Pancreas (tissue), 10 donors: ENCODE measurements around the gene IGF1. TPM values are rescaled to one million over a fixed set of nuclear protein-coding genes. Genes with fewer than 3 reads are reported as not detected.

Experiments used
- ATAC-seq, 4 donors: fragments of 200-7000 bp; cut with Tn5 transposase; one replicate each; pipeline versions ENCODE4 v1.8.0 to v1.9.1; 2020; ENCODE audit warnings: mild to moderate bottlenecking in 4 of 4, moderate library complexity in 4 of 4
- DNase-seq, 6 donors: peaks; one replicate each; pipeline ENCODE4 v3.0.0-alpha.2; 2020
- FAIRE-seq: peaks from 2 replicates; lab custom pipeline; 2012; peaks lifted over from hg19 to GRCh38; lab: Jason Lieb, UNC
- H3K27ac ChIP-seq, 4 donors: fragments of 200-600 bp; sonication (generic); 1 replicate in 3 of 4; 2 replicates in 1 of 4; pipeline versions ENCODE4 v1.5.0 to v1.8.0; 2020
- H3K27me3 ChIP-seq, 4 donors: fragments of 200-600 bp; one replicate each; pipeline ENCODE4 v1.8.0; 2021
- H3K36me3 ChIP-seq, 3 donors: fragments of 200-600 bp; sonication (generic) in 1 of 3; one replicate each; pipeline versions ENCODE4 v1.5.0 to v1.8.0; 2020 to 2021
- H3K4me1 ChIP-seq, 3 donors: fragments of 200-600 bp; one replicate each; pipeline ENCODE4 v1.8.0; 2021
- H3K4me3 ChIP-seq, 4 donors: fragments of 200-600 bp; sonication (generic) in 2 of 4; one replicate each; pipeline versions ENCODE4 v1.5.0 to v1.8.0; 2020 to 2021
- H3K9me3 ChIP-seq, 4 donors: fragments of 200-600 bp; one replicate each; pipeline ENCODE4 v1.8.0; 2021
- WGBS, 2 donors: extraction: QIAGEN DNeasy Blood & Tissue Kit; methylation state at CpG; one replicate each; pipeline ENCODE4 v1.1.7; 2013; 5-methylcytosine and 5-hydroxymethylcytosine counted together
- intact Hi-C, 3 donors: fragments of 100-400 bp; cut with DNase I; formaldehyde crosslinking; loops; one replicate each; pipeline versions ENCODE4 v1.11.1 to v1.14.2; 2022
- polyA plus RNA-seq, 2 donors: library from polyadenylated mRNA; stranded (reverse); fragments of 200-250 nt; gene quantifications; one replicate each; pipeline ENCODE4 v1.2.3, GENCODE V29; 2013
- total RNA-seq, 6 donors: library from RNA; stranded (reverse); fragmentation: NEBNext Ultra II Directional in 4 of 6; extraction: Animal tissue kit (Norgen Biotek cat#: 25700) in 4 of 6; gene quantifications; one replicate each; pipeline versions ENCODE4 v1.2.1 to v1.2.4, GENCODE V29; 2021 to 2023
- TF ChIP-seq, protein P1 (sequence below), 4 donors: fragments of 200-600 bp; sonication (generic) in 3 of 4; IDR thresholded peaks; one replicate each; pipeline versions ENCODE4 v1.5.0 to v1.8.0; 2021; ENCODE audit warnings: antibody characterized with exemption in 4 of 4
- donor health status: healthy with polysubstance abuse.
- donor health status: DM: no; HTN: no; CAD: no; lungs with moderate emphysema.
- donor health status: DM: no; HTN: no; CAD: no.
- donor health status: control.
- donor health status: control.
- donor health status: Bipolar disorder and iron deficiency.
- donor health status: DM: yes; HTN: yes; CAD: no.
- donor health status: DM: no; HTN: no; CAD: no.
- donor health status: DM: no; HTN: no; CAD: no.
- donor health status: DM: yes; HTN: yes; CAD: no.

The IGF1 gene
- total and polyA plus RNA-seq, 8 donors: 1.5 to 23.8 (median 4.6) TPM

DNA sequence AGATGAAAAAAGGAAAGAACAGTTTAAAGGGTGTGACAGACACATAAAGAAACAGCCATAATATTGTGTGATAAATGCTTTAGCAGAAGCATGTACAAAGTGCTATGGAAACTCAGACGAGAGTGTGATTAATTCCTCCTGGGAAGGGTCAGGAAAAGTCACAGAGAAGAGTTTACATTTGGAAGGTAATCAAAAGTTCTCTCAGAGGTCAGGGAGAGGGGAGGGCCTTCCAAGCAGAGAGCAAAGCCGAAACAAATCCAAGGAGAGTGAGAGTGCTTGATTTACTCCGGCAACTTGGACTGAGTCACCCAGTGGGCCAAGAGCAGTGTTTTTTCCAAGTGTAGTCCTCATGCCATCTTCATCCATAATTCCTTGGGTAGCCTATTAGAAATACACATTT lies 108.3 kb downstream of the IGF1 start:
- intact Hi-C loops: no loop called here
- Histone ChIP-seq H3K4me1 (no peaks in the 10 kb centered on the region), H3K36me3 (no peaks in the 10 kb centered on the region), H3K27ac (no peak overlapping the region), H3K27me3 (no peaks in the 10 kb centered on the region), H3K9me3 (no peaks in the 10 kb centered on the region), H3K4me3 (no peak overlapping the region)
- TF ChIP-seq, protein P1, sequence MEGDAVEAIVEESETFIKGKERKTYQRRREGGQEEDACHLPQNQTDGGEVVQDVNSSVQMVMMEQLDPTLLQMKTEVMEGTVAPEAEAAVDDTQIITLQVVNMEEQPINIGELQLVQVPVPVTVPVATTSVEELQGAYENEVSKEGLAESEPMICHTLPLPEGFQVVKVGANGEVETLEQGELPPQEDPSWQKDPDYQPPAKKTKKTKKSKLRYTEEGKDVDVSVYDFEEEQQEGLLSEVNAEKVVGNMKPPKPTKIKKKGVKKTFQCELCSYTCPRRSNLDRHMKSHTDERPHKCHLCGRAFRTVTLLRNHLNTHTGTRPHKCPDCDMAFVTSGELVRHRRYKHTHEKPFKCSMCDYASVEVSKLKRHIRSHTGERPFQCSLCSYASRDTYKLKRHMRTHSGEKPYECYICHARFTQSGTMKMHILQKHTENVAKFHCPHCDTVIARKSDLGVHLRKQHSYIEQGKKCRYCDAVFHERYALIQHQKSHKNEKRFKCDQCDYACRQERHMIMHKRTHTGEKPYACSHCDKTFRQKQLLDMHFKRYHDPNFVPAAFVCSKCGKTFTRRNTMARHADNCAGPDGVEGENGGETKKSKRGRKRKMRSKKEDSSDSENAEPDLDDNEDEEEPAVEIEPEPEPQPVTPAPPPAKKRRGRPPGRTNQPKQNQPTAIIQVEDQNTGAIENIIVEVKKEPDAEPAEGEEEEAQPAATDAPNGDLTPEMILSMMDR (IDR thresholded peaks at IDR 0.05): no peak
- WGBS, 2 donors: 52% methylated on average over 3 of the region's 3 CpGs
- DNase-seq: no peak
- FAIRE-seq: no peak
- no peak for ATAC-seq

DNA sequence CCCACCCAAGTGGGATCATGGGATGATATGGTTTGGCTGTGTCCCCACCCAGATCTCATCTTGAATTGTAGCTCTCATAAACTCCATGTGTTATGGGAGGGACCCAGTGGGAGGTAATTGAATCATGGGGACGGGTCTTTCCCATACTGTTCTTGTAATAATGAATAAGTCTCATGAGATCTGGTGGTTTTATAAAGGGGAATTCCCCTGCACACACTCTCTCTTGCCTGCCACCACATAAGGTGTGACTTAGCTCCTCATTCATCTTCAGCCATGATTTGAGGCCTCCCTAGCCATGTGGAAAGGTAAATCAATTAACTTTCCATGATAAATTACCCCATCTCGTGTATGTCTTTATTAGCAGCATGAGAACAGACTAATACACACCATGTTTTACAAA lies 109.2 kb downstream of the IGF1 start:
- no peaks in the 10 kb centered on the region for H3K27me3 ChIP-seq
- no peaks in the 10 kb centered on the region for H3K36me3 ChIP-seq
- ATAC-seq (no peak), DNase-seq (no peak), FAIRE-seq (no peak)
- no peaks in the 10 kb centered on the region for H3K4me1 ChIP-seq
- H3K4me3 ChIP-seq: no peak overlapping the region
- TF ChIP-seq, protein P1 (IDR thresholded peaks at IDR 0.05): no peak
- WGBS, 2 donors: 54 to 58% methylated on average over 2 of the region's 2 CpGs
- no peak overlapping the region for H3K27ac ChIP-seq
- H3K9me3 ChIP-seq: no peaks in the 10 kb centered on the region
- intact Hi-C loops: no loop called here

DNA sequence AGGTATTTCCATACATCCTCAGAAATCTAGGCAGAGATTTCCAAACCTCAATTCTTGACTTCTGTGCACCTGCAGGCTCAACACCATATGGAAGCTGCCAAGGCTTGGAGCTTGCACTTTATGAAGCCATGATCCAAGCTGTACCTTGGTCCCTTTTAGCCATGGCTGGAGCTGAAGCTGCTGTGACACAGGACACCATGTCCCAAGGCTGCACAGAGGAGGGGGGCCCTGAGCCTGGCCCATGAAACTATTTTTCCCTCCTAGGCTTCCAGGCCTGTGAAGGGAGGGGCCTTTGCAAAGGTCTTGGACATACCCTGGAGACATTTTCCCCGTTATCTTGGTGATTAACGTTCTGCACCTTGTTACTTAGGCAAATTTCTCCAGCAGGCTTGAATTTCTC lies 110.5 kb downstream of the IGF1 start:
- intact Hi-C loops: no loop called here
- TF ChIP-seq, protein P1 (IDR thresholded peaks at IDR 0.05): no peak
- DNase-seq (no peak), ATAC-seq (no peak), FAIRE-seq (no peak)
- 52 to 56% methylated on average over 2 of the region's 2 CpGs for WGBS, 2 donors
- Histone ChIP-seq H3K4me1 (no peaks in the 10 kb centered on the region), H3K36me3 (no peaks in the 10 kb centered on the region), H3K27me3 (no peaks in the 10 kb centered on the region), H3K4me3 (no peak overlapping the region), H3K9me3 (no peaks in the 10 kb centered on the region), H3K27ac (no peak overlapping the region)

DNA sequence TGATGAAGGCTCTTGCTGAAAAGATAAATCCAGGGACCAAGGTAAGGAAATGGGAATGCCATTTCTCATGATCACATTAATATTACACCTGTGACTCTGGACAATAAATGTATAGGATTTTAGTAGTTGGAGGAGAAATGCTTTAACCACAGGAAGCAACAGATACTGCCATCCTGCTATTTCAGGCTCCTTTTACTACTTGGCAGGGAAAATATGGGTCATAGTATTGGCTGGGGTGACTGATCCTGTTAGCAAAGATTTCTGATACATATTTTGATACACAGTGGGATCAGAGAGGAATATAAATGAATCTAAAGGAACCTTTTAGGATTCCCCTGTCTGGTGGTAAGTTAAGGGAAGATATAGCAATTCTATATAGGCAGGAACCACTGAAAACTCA lies 115.0 kb downstream of the IGF1 start:
- no peak for ATAC-seq
- Histone ChIP-seq H3K27ac (no peak overlapping the region), H3K4me3 (no peak overlapping the region), H3K27me3 (no peaks in the 10 kb centered on the region), H3K36me3 (no peaks in the 10 kb centered on the region), H3K9me3 (no peaks in the 10 kb centered on the region), H3K4me1 (no peaks in the 10 kb centered on the region)
- intact Hi-C loops: no loop called here
- TF ChIP-seq, protein P1 (IDR thresholded peaks at IDR 0.05): no peak
- FAIRE-seq: no peak
- no peak for DNase-seq

DNA sequence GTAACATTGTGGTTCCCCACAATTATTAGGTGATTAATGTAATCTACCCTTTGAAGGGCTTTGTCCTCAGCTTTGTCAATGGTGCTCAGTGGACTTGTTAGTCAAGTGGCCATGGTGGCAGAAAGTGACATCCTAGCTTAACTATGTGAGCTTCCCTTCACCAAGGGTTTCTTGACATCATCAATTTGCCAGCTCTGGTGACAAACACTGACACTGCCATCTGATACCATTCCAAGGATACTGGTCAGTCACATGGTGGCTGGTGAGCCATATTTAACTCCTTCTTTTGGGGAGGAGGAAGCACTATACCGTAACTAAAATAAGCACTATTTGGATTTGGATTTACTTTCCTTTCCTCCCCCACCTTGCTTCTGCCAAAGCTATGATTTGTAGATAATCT lies 115.7 kb downstream of the IGF1 start:
- no peak for FAIRE-seq
- Histone ChIP-seq H3K27ac (no peak overlapping the region), H3K4me1 (no peaks in the 10 kb centered on the region), H3K9me3 (no peaks in the 10 kb centered on the region), H3K27me3 (no peaks in the 10 kb centered on the region), H3K36me3 (no peaks in the 10 kb centered on the region), H3K4me3 (no peak overlapping the region)
- 91 to 100% methylated on average over 1 of the region's 1 CpG for whole genome bisulfite sequencing, 2 donors
- no peak for ATAC-seq
- intact Hi-C loops: no loop called here
- no peak for DNase-seq
- TF ChIP-seq, protein P1 (IDR thresholded peaks at IDR 0.05): no peak
